GM11168 (cell line): ENCODE measurements around the gene OR1N2.
"Not testable (repeated sequence)": the region's sequence is repeated elsewhere in the genome, so short reads cannot be mapped to it uniquely, and the experiment has no call there.

Source experiments
- in situ Hi-C: fragments of 300-500 bp; cut with MboI; formaldehyde crosslinking; loops from one replicate; pipeline ENCODE4 v1.12.0; 2022; ENCODE audit warnings: low sequenced_read_pairs; ENCODE audit not compliant: unreplicated experiment

OR1N2 gene, protein sequence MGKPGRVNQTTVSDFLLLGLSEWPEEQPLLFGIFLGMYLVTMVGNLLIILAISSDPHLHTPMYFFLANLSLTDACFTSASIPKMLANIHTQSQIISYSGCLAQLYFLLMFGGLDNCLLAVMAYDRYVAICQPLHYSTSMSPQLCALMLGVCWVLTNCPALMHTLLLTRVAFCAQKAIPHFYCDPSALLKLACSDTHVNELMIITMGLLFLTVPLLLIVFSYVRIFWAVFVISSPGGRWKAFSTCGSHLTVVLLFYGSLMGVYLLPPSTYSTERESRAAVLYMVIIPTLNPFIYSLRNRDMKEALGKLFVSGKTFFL

DNA sequence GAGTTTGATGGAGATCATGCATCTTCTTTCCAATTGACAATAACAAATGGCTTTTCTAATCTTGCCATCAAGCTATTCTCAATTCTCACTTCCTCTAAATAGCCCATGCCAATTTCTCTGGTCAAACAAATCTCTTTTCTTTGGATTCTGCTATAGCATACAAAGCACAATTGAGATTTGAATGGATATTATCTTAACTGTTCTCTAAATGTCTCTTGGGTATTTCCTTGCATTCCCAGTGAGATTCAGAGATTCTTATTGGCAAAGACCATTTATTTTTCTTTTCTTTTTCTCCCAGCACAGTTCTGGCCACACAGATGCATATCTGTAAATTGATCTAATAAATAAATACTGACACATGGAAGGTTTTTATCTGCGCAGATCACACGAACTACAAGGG is at the start of gene OR1N2:
OR1N2 (plus strand) TSS at position 301 of the 400 bp plus-strand sequence. CDS start 100 bp downstream, outside the sequence.
- in situ Hi-C loops = no loop called here

DNA sequence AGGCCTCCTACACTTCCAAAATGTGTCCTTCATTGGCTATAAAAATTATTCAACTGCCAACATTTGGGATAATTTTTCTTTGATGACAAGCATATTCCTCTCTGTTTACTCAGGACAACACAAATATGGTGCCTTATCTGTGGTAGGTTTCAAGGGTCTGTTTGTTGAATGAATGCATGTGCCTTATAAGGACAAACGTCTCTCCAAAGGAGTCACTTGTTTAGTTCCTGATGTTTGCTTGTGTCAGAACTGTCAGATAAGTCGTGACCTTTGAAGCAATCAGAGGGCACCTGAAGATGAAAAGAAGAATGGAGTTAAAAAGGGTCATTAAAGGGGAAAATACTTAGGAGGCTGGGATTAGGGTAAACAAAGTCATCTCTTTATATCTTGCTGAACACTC is 45.9 kb upstream of the OR1N2 start:
- in situ Hi-C loops = no loop called here

DNA sequence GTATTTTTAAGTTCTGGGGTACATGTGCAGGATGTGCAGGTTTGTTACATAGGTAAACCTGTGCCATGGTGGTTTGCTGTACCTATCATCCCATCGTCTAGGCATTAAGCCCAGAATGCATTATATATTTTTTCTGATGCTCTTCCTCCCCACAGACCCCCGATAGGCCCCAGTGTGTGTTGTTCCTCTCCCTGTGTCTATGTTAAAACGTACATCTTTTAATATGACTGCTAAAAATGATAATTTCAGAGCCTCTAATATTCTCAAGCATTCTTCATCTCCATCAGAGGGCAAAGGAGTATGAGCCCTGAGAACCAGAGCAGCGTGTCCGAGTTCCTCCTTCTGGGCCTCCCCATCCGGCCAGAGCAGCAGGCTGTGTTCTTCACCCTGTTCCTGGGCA is 42.4 kb upstream of the OR1N2 start, which contains the start of gene OR1J2:
OR1J2 (plus strand) TSS at position 301 of the 400 bp plus-strand sequence; CDS start at position 301, 0 bp downstream.
- in situ Hi-C loops = no loop called here

DNA sequence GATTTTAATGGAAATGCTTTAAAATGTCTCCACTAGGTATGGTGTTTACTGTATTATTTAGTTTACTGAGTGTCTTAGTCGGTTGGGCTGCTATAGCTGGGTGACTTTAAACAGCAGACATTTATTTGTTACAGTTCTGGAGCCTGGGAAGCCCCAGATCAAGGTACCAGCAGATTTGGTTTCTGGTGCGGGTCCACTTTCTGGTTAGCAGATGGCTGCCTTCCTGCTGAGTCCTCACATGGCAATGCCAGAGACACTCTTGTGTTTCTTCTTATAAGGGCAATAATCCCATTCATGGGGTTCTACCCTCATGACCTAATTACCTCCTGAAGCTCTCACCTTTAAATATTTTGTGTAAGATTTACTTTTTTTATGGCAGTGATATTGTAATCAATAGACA is 34.7 kb upstream of the OR1N2 start:
- in situ Hi-C loops = no loop called here

DNA sequence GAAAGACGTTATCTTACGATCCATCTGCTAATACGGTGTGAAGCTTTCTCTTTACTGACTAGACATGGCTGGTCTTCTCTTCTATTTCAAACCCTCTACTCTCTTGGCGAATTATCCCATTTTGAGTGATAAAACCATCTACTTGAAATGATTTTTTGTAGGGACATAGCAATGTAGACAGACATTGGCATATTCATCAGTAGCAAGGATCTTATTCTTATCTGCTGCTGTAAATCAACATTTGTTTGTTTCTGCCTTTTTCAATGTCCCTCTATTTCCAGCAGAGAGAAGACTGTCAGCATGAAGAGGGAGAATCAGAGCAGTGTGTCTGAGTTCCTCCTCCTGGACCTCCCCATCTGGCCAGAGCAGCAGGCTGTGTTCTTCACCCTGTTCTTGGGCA is 34.1 kb upstream of the OR1N2 start, which contains the start of gene OR1J4:
OR1J4 (plus strand) TSS at position 301 of the 400 bp plus-strand sequence; CDS start at position 301, 0 bp downstream.
- in situ Hi-C loops = no loop called here

DNA sequence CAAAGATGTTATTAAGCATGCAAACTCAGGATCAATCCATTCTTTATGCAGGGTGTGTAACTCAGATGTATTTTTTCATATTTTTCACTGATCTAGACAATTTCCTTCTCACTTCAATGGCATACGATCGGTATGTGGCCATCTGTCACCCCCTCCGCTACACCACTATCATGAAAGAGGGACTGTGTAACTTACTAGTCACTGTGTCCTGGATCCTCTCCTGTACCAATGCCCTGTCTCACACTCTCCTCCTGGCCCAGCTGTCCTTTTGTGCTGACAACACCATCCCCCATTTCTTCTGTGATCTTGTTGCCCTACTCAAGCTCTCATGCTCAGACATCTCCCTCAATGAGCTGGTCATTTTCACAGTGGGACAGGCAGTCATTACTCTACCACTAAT is 33.5 kb upstream of the OR1N2 start:
- in situ Hi-C loops = no loop called here

DNA sequence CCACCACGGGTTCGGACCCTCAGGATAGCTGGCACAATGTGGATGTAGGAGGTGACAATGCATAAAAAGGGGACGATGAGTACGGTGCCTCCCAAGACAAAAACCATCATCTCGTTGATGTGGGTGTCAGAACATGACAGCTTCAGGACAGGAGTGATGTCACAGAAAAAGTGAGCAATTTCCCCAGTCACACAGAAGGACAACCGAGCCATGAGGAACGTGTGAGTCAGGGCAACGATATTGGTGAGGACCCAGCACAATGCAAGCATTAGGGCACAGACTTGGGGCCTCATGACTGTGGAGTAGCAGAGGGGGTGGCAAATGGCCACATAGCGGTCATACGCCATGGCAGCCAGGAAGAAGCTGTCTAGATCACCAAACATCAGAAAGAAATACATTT is 26.3 kb upstream of the OR1N2 start:
- in situ Hi-C loops = no loop called here

DNA sequence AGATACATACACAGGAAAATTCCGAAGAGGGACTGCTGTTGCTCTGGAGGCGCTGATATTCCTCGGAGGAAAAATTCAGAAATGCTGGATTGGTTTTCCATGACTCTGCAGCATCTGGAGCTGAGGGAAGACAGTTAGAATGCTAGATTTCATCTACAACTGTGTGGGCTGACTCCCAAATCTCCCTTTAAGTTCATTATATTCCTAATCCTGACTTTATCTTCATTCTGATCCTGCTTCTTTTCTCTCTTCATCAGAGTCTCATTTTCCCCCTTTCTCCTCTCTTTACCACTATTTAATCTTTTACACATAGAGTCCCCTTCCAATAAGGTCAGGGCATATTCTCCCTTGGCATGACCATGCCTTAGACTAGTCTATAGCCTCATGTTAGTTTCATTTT is 25.7 kb upstream of the OR1N2 start, which contains the start of gene OR1N1:
OR1N1 (minus strand) TSS at position 101 of the 400 bp plus-strand sequence; CDS start at position 101, 0 bp downstream.
- in situ Hi-C loops = no loop called here

DNA sequence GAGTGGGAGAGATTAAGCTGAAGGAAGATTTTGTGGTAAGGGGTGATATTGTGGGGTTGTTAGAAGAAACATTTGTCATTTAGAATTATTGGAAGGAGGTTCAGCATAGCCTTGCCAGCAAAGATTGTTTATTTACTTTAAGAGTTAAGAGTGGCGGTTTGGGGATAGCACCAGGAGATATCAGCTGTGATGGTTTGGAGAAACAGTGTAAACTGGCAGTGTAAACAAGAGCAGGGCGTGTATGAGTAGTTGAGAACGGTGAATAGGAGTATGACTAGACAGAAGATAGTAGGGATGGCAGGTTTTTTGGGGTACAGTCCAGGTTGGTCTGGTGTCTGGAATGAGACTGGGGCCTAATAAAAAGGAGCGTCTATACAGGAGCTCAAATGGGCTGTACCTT is 21.8 kb upstream of the OR1N2 start:
- in situ Hi-C loops = not testable (repeated sequence)

DNA sequence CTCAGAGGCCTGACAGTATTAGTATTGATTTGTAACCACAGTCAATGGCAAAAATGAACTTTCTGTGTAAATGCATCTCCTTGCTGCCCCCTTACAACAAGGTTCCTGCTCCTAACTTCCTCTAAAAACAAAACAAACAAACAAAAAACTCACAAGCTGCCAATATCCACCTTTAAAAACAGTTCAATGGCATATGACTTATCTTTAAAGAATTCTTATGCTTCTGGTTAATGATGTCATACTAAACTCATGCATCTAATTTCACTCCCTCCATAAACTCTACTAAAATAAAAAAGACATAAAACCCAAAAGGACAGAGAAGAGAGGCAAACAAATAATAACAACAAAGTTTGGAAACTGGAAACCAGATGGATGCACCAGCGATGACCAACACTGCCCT is 16.8 kb upstream of the OR1N2 start:
- in situ Hi-C loops = no loop called here

DNA sequence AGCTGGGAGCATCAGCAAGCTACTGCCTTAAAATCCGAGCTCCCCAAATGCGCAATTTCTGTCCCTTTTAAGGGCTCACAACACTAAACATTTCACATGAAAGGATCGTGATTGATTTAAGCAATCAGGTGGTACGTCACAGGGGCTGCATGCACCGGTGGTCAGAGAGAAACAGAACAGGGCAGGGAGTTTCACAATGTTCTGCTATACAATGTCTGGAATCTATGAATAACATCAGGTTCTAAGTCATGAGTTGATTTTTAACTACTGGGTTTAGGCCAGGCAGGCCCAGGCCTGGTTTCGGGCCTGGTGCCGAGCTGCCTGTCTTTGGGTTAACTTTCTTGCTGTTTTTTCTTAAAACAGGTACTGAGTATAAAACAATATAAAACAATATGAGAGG is 15.8 kb upstream of the OR1N2 start:
- in situ Hi-C loops = not testable (repeated sequence)

DNA sequence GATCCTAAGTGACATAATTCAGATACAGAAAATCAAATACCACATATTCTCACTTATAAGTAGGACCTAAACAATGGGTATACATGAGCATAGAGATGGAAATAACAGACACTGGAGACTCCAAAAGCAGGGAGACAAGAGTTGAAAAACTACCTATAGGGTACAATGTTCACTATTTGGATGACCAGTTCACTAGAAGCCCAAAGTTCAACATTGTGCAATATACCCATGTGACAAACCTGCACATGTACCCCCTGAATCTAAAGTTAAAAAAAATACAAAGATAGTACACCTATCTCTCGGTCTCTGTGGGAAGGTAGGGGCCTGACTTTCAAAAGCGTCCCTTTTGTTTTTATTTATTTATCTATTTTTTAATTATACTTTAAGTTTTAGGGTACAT is 14.2 kb upstream of the OR1N2 start:
- in situ Hi-C loops = no loop called here

DNA sequence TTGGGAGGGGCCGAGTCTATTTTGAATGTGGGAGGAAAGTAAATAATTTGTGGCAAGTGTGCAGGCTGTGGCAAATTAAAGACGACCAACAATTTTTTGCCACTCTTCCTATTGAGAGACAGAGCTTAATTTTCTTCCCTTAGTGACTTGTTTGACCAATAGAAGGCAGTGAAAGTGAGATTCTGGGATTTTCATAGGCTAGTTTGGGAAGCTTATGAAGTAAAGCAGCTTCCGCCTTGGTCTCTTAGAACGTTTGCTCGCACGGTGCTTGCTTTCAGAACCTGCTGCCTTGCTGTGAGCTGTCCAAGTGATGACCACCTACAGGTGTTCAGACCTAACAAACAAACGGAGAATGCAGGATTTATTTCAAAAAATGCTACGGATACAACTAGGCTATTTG is 6.7 kb upstream of the OR1N2 start:
- in situ Hi-C loops = no loop called here

DNA sequence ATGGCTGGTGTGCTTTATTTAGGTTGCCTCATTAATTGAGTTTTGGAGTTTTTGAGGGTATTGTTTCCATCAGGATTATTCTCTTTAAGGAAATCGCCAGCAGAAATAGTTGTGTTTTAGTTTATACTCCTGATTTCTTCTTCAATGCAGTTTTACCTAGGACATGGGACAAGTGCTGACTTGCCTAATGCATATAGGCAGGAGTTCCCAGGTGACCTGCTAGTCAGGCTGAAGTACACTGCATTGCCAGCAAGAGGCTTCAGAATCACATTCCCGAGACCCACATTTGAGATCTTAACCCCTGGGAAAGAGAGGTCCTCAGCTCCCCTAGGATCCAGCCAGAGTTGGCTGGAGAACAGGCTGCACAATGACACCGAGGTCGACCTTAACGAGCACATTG is 1.5 kb upstream of the OR1N2 start:
- in situ Hi-C loops = no loop called here

DNA sequence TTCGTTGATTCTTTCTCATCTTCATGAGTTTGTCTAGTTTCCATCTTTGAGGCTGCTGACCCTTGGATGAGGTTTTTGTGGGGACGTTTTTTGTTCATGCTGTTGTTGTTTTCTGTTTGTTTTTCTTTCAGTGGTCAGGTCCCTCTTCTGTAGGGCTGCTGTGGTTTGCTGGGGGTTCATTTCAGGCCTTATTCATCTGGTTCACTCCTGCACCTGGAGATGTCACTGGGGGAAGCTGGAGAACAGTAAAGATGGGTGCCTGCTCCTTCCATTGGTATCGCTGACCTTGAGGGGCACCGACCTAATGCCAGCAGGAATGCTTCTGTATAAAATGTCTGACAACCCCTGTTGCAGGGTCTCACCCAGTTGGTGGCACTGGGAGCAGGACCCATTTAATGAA is 8.5 kb downstream of the OR1N2 start:
- in situ Hi-C loops = no loop called here

DNA sequence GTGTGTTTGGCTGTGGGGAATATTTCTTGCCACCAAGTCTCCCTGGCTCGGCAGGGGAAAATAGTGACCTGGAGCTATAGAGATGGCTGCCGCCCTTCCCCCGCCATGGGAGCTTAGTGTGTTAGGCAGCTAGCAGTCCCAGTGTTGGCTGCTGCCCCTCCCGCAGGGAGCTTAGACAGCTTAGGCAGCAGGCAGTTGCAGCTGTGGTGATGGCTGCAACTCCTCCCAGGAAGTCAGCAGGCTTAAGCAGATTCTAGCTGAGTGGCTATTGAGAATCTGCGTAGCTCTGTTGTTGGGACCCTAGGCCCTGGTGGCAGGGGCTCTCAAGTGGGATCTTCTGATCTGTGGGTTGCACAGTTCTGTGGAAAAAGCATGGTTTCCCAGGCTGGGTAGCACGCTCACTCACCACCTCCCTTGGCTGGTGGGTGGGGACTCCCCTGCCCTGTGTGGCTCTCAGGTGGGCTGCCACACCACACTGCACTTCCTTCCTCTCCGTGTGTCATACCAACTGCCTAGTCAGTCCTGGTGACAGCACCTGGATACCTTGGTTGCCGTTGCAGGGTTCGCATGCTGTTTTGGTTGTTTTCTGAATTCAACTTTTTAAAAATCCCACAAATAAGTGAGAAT is 9.3 kb downstream of the OR1N2 start:
- in situ Hi-C loops = no loop called here

DNA sequence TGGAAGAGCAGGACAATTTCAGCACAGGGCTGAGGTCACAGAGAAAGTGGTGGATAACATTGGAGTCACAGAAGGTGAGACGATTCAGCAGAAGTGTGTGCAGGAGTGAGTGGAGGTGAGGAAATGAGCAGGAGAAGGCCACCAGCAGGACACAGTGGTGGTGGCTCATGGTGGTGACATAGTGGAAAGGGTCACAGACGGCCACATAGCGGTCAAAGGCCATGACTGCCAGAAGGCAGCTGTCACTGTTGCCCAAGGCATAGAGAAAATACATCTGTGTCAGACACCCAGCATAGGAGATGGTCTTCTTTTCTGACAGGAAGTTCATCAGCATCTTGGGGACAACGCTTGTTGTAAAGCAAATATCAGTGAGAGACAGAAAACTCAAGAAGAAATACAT is 15.0 kb downstream of the OR1N2 start:
- in situ Hi-C loops = no loop called here

DNA sequence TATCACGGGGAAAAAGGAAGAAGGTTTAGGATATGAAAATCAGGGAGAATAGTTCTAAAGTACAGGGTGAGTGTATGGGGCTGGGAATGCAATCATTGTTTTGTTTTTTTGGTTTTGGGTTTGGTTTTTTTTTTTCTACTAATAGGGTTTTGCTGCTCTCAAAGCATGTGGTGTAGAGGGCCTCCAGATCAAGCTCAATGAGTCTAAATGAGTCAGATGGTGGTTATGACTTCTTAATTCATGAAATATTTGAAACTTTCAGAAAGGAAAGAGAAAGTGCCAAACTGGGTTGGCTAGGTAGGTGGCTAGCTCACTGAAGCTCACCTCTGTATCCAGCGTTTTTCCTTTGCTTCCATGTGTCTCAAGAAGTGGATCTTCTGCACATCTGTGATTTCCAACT is 19.5 kb downstream of the OR1N2 start:
- in situ Hi-C loops = no loop called here

DNA sequence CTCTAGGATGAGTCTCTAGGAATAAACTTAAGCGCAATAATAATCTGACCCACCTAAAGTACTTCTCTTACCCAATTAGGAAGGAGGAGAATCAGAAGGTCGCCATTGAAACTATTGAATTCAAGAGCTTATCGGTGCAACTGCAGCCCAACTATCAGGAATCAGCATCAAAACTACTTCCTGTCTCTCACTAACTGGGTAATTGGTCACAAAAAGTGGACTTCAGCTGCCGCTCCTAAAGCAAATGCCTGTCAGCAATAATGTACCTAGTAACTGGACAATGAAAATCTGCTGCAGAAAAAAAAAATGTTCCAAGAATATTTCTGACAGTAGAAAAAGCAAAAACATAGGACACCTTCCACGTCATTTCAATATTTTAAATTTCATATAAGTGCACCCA is 27.0 kb downstream of the OR1N2 start:
- in situ Hi-C loops = no loop called here

DNA sequence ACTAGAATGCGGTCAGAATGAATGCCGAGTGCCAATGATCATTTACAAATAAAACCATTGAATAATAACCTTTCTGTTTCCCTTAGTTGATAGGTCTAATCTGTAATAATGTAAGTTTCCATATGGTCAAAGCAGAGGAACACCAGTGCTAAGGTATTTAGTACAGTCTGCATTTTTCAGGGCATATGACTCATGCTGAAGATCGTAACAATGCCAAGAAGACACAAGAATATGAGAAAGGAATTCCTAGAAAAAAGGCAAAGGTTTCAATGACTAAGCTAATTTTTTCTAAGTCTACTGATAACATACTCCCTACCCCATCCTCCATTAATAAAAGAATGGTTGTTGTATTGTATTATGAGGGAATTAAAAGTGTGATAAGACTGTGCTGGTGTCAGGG is 27.4 kb downstream of the OR1N2 start:
- in situ Hi-C loops = no loop called here

DNA sequence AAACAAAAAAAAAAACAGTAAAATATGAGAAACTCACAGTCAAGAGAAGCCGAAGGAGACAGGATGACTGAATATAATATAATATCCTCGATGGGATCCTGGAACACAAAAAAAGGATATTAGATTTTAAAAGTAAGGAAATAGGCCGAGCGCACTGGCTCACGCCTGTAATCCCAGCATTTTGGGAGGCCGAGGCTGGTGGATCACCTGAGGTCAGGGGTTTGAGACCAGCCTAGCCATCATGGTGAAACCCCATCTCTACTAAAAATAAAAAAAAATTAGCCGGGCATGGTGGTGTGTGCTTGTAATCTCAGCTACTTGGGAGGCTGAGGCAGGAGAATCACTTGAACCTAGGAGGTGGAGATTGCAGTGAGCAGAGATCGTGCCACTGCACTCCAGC is 30.4 kb downstream of the OR1N2 start, which contains the start of gene OR1L8:
OR1L8 (minus strand) TSS at position 101 of the 400 bp plus-strand sequence. CDS start 14,907 bp downstream, outside the sequence.
- in situ Hi-C loops = not testable (repeated sequence)
